Measurements from ENCODE around the gene TRAPPC3L. TPM values are rescaled to one million over a fixed set of nuclear protein-coding genes. Genes with fewer than 3 reads are reported as not detected.

Gene TRAPPC3L
- total RNA-seq, 1 experiment from 2014 or later: not detected

- no CpG with 5 or more reads among the region's 7 CpGs for WGBS (ENCODE audit: extremely low coverage, insufficient read length, low lambda C conversion rate)
- Histone ChIP-seq H3K4ac (ENCODE audit: low read depth, low read length) (no peak overlapping the region), H3K27ac (ENCODE audit: insufficient read length, low read depth, low read length) (no peak overlapping the region), H3K23ac (ENCODE audit: insufficient read length, low read depth, low read length) (no peak overlapping the region), H3K4me2 (ENCODE audit: insufficient read depth, insufficient read length, low read length) (no peak overlapping the region), H3K27me3 (ENCODE audit: insufficient read depth, low read length) (no peaks in the 10 kb centered on the region), H4K20me1 (ENCODE audit: control insufficient read depth, insufficient read depth, insufficient read length) (no peaks in the 10 kb centered on the region), H4K8ac (replicated peaks; ENCODE audit: insufficient read length, low read depth, low read length) (no peak overlapping the region), H2AK5ac (ENCODE audit: insufficient read length, low read length) (no peak overlapping the region), H4K91ac (ENCODE audit: insufficient read length, low read depth, low read length) (no peak overlapping the region), H2BK5ac (ENCODE audit: insufficient read length, low read length) (no peak overlapping the region), H3K9me3 (ENCODE audit: control insufficient read depth, low read depth, low read length) (no peaks in the 10 kb centered on the region), H2AFZ (ENCODE audit: low read length) (no peak overlapping the region), H2BK15ac (ENCODE audit: low read depth, low read length) (no peak overlapping the region), H3K79me1 (ENCODE audit: insufficient read depth, low read depth, low read length, poor library complexity, severe bottlenecking) (no peaks in the 10 kb centered on the region), H3T11ph (ENCODE audit: low read length) (no peak overlapping the region), H3K4me1 (ENCODE audit: insufficient read depth, low read length) (no peaks in the 10 kb centered on the region), H2BK120ac (ENCODE audit: low read depth, low read length, poor library complexity, severe bottlenecking) (no peak overlapping the region), H3K14ac (ENCODE audit: insufficient read depth, low read length) (no peak overlapping the region), H3K56ac (ENCODE audit: insufficient read length, low read depth, low read length) (no peak overlapping the region), H3K18ac (ENCODE audit: insufficient read length, low read depth, low read length) (no peak overlapping the region), H3K23me2 (ENCODE audit: insufficient read length, low read depth, low read length, poor library complexity, severe bottlenecking) (no peaks in the 10 kb centered on the region), H3K79me2 (ENCODE audit: insufficient read depth, low read length) (no peaks in the 10 kb centered on the region), H4K5ac (ENCODE audit: insufficient read length, low read depth, low read length) (no peak overlapping the region), H3K9ac (ENCODE audit: extremely low read depth, insufficient read length, low read length) (no peak overlapping the region), H2BK20ac (ENCODE audit: low read depth, low read length, poor library complexity, severe bottlenecking) (no peak overlapping the region), H2BK12ac (ENCODE audit: insufficient read length, low read depth, low read length) (no peak overlapping the region)
- Mint-ChIP-seq H3K36me3 (ENCODE audit: insufficient read depth in 1 of 3, low read depth in 3 of 3) (no peaks in the 10 kb centered on the region), H3K4me3 (no peak overlapping the region), H3K27ac (0 out of 7 replicates have a peak overlapping the region, but pooled peaks of 1 of the 3 experiments have one; percentile 40), H3K27me3 (ENCODE audit: low read depth) (peaks cover 12% of the 10 kb centered on the region), H3K4me1 (peaks cover 3% of the 10 kb centered on the region in 2 experiments; a peak in 2 of 4 replicates), H3K9me3 (no peaks in the 10 kb centered on the region)
- no peak for TF ChIP-seq CTCF (conservative IDR thresholded peaks at IDR 0.05)
- DNase-seq: no peak
These were observed 18.8 kb upstream of the TRAPPC3L start for GRCh38 chr6:116564311-116564710.

All from H9 (cell line).